Renal cortex interstitium (tissue), 11 donors: ENCODE data around the gene RHOB. TPM values are rescaled to one million over a fixed set of nuclear protein-coding genes. Genes with fewer than 3 reads are reported as not detected.

ENCODE experiments used
- DNase-seq, 11 donors: peaks; one replicate each; pipeline ENCODE4 v3.0.0-alpha.2; 2013; ENCODE audit warnings: low read depth in 9 of 11, low spot score in 4 of 11; ENCODE audit errors: extremely low read depth in 1 of 11
- polyA plus RNA-seq, 3 donors: library from polyadenylated mRNA; unstranded; fragments of 120-200 nt; gene quantifications; one replicate each; pipeline ENCODE4 v1.2.1, GENCODE V29; 2013; ENCODE audit not compliant: insufficient read length in 3 of 3

Gene RHOB
- polyA plus RNA-seq, 3 donors, result 82.5 to 103 (median 101) TPM

DNA sequence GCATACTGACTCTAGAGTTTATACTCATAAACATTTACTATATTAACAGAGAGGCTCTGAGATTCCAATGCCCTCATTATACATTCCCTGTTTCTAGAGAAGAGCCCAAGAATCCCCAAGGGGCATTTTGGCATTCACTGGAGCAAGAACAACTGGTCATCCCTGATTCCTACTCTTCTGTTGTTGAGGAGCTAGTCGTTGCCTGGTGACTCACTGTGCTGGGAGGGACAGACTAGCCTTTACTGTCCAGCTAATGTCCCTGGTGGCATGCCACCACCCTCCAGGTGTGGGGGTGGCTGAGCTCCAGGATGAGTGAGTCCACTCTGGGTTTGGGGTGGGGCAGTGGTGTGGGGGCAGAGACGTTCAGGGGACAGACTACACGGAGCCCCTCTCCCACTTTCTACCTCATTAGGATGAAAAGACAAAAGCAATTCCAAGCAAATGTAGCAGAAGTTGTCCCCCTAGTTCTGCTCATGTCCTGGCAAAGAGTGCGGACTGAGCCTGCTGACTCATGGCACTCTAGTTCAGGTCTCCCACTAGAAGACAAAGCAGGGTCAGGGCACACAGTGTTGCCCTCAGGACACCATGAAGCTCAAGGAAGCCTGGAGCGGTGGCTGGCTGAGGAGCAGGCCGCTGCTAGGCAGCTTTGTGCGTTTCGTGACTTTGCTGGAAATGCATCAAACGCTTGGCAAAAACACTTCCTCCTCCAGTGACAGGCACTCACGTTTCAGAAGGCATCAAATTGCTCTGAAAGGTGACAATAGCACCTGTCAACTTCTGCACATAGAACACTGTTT, 49.4 kb downstream of the RHOB start:
- peak in 1 of 11 donors; percentile 41 for DNase-seq

DNA sequence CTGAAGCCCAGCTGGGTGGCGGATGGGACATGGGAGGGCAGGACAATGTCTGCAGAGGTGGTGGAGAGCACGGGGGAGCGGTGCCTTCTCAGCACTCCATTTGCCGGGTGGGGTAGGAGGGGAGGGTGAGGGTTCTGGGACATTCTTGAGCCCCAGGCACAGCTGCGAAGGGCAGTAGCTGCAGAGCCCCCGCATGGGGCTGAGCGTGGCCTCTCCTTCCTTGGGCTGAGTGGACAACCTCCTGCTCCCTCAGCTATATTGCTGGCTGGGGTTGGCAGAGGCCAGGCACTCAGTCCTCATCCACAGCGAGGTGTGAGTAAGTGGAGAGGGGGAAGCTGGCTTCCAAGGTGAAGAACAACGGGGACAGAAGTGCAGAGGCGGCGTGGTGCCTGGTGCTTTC, 50.1 kb downstream of the RHOB start:
- no peak for DNase-seq

Other genes starting within 250 kb of the RHOB start
- 10 to 100 TPM; 22.8 to 30.0 (median 24.6) TPM for gene SDC1, start 221.9 kb upstream of the RHOB start, polyA plus RNA-seq
- gene PUM2, start 96.2 kb upstream of the RHOB start, polyA plus RNA-seq, result 100 to 1,000 TPM in 2 of 3 donors, 10 to 100 TPM in 1; 99.2 to 112 (median 105) TPM
- gene HS1BP3, start 204.0 kb downstream of the RHOB start, polyA plus RNA-seq, result 10 to 100 TPM; 14.1 to 24.9 (median 21.0) TPM
- gene GDF7, start 220.1 kb downstream of the RHOB start, polyA plus RNA-seq, result 1 to 10 TPM; 2.6 to 4.8 (median 3.9) TPM